ENCODE results near the gene TWNK.

Gene TWNK

GRCh38 chr10:100996678-100997359 is 9.5 kb downstream of the TWNK start:
- no peak for DNase-seq (ENCODE audit: low read depth in 2 of 2, low spot score in 1 of 2)

GRCh38 chr10:100997360-100998182 is 10.2 kb downstream of the TWNK start:
- peak; percentile 29 to 48 for DNase-seq (ENCODE audit: low read depth in 2 of 2, low spot score in 1 of 2)

GRCh38 chr10:100998183-100998990 is 11.0 kb downstream of the TWNK start:
- peak; percentile 21 to 29 for DNase-seq (ENCODE audit: low read depth in 2 of 2, low spot score in 1 of 2)

GRCh38 chr10:100998991-100999741 is 11.8 kb downstream of the TWNK start:
- DNase-seq (ENCODE audit: low read depth in 2 of 2, low spot score in 1 of 2): peak; percentile 34 to 57

- DNase-seq (ENCODE audit: low read depth in 2 of 2, low spot score in 1 of 2): no peak
Observed at GRCh38 chr10:100999742-101000126, 12.4 kb downstream of the TWNK start, which contains the start of gene LZTS2. Gene LZTS2 (plus strand): TSS chr10:100999808. CDS start chr10:101002539, 2,731 bp downstream.

GRCh38 chr10:101000127-101000914 is 13.0 kb downstream of the TWNK start:
- DNase-seq (ENCODE audit: low read depth in 2 of 2, low spot score in 1 of 2): no peak

- no peak for DNase-seq (ENCODE audit: low read depth in 2 of 2, low spot score in 1 of 2)
Observed at GRCh38 chr10:101000915-101001658, 13.7 kb downstream of the TWNK start.

GRCh38 chr10:101001659-101002035 is 14.3 kb downstream of the TWNK start:
- no peak for DNase-seq (ENCODE audit: low read depth in 2 of 2, low spot score in 1 of 2)

GRCh38 chr10:101002456-101002855 is 15.1 kb downstream of the TWNK start:
- DNase-seq (ENCODE audit: low read depth in 2 of 2, low spot score in 1 of 2): no peak

GRCh38 chr10:101003639-101004206 is 16.4 kb downstream of the TWNK start:
- no peak for DNase-seq (ENCODE audit: low read depth in 2 of 2, low spot score in 1 of 2)

- DNase-seq (ENCODE audit: low read depth in 2 of 2, low spot score in 1 of 2): no peak
Observed at GRCh38 chr10:101005361-101005760, 18.0 kb downstream of the TWNK start.

GRCh38 chr10:101005869-101006567 is 18.7 kb downstream of the TWNK start:
- DNase-seq (ENCODE audit: low read depth in 2 of 2, low spot score in 1 of 2): no peak

- DNase-seq (ENCODE audit: low read depth in 2 of 2, low spot score in 1 of 2): no peak
Observed at GRCh38 chr10:101006593-101007098, 19.3 kb downstream of the TWNK start.

- no peak for DNase-seq (ENCODE audit: low read depth in 2 of 2, low spot score in 1 of 2)
Observed at GRCh38 chr10:101007099-101007711, 19.9 kb downstream of the TWNK start.

GRCh38 chr10:101007915-101008822 is 20.8 kb downstream of the TWNK start:
- DNase-seq (ENCODE audit: low read depth in 2 of 2, low spot score in 1 of 2): no peak

GRCh38 chr10:101008823-101009423 is 21.6 kb downstream of the TWNK start:
- no peak for DNase-seq (ENCODE audit: low read depth in 2 of 2, low spot score in 1 of 2)
